MM.1S (cell line): ENCODE data around the gene ARVCF.

Experiments
- DNase-seq: peaks from one replicate; pipeline ENCODE4 v3.0.0-alpha.2; 2015
- H2AFZ ChIP-seq: fragments of 300-600 bp; sonication (generic); 2 replicates; pipeline ENCODE4 v1.6.0; 2016; ENCODE audit warnings: antibody characterized with exemption, low read length
- H3F3A ChIP-seq: fragments of 300-600 bp; sonication (generic); 2 replicates; pipeline ENCODE4 v1.6.1; 2016; ENCODE audit warnings: mild to moderate bottlenecking, antibody characterized with exemption, low read length, moderate library complexity, mixed read lengths; ENCODE audit not compliant: insufficient read depth
- H3K27ac ChIP-seq: fragments of 300-600 bp; sonication (generic); 2 replicates; pipeline ENCODE4 v1.5.1; 2016; ENCODE audit warnings: mild to moderate bottlenecking, low read length
- H3K27me3 ChIP-seq: fragments of 300-600 bp; sonication (generic); replicated peaks from 2 replicates; pipeline ENCODE4 v1.6.0; 2016; ENCODE audit warnings: low read length; ENCODE audit not compliant: insufficient read depth
- H3K36me3 ChIP-seq: fragments of 300-600 bp; sonication (generic); replicated peaks from 2 replicates; pipeline ENCODE4 v1.6.1; 2016; ENCODE audit warnings: mild to moderate bottlenecking, low read length, mixed read lengths; ENCODE audit not compliant: insufficient read depth
- H3K4me1 ChIP-seq: fragments of 300-600 bp; sonication (generic); 2 replicates; pipeline ENCODE4 v1.6.1; 2016; ENCODE audit warnings: low read length, mixed read lengths
- H3K4me2 ChIP-seq: fragments of 300-600 bp; sonication (generic); 2 replicates; pipeline ENCODE4 v1.6.0; 2016; ENCODE audit warnings: low read depth, low read length
- H3K4me3 ChIP-seq: fragments of 300-600 bp; sonication (generic); 2 replicates; pipeline ENCODE4 v1.5.1; 2016; ENCODE audit warnings: low read length, mixed read lengths
- H3K79me2 ChIP-seq: fragments of 300-600 bp; sonication (generic); 2 replicates; pipeline ENCODE4 v1.6.1; 2016; ENCODE audit warnings: mixed run types, low read length, mixed read lengths
- H3K9ac ChIP-seq: fragments of 300-600 bp; sonication (generic); 2 replicates; pipeline ENCODE4 v1.6.1; 2016; ENCODE audit warnings: low read length, mixed read lengths
- H3K9me2 ChIP-seq: fragments of 300-600 bp; sonication (generic); replicated peaks from 2 replicates; pipeline ENCODE4 v1.6.1; 2016; ENCODE audit warnings: mild to moderate bottlenecking, low read length, mixed read lengths; ENCODE audit not compliant: insufficient read depth
- H3K9me3 ChIP-seq: fragments of 300-600 bp; sonication (generic); replicated peaks from 2 replicates; pipeline ENCODE4 v1.6.1; 2016; ENCODE audit warnings: mild to moderate bottlenecking, low read length, mixed read lengths; ENCODE audit not compliant: insufficient read depth
- H4K20me1 ChIP-seq: fragments of 300-600 bp; sonication (generic); 2 replicates; pipeline ENCODE4 v1.6.1; 2016; ENCODE audit warnings: mild to moderate bottlenecking, low read length, moderate library complexity, mixed read lengths; ENCODE audit not compliant: insufficient read depth
- EZH2 ChIP-seq: fragments of 300-600 bp; sonication (generic); optimal IDR thresholded peaks from 2 replicates; pipeline ENCODE3; 2017; ENCODE audit warnings: low read depth, mild to moderate bottlenecking, antibody characterized with exemption, low read length, mixed read lengths
- EZH2phosphoT487 ChIP-seq: fragments of 300-600 bp; sonication (generic); IDR thresholded peaks from 2 replicates; pipeline ENCODE4 v1.6.1; 2018; ENCODE audit warnings: antibody characterized with exemption, low read length
- TF ChIP-seq, protein P1 (sequence below): fragments of 300-600 bp; sonication (generic); IDR thresholded peaks from 2 replicates; pipeline ENCODE4 v1.5.1; 2016; ENCODE audit warnings: antibody characterized with exemption, low read length, mixed read lengths

Gene ARVCF

GRCh38 chr22:20028855-20029549 is 12.4 kb upstream of the ARVCF start:
- H2AFZ ChIP-seq, result no peak overlapping the region
- H3K9me2 ChIP-seq, result no peaks in the 10 kb centered on the region
- H3K9ac ChIP-seq, result no peak overlapping the region
- H4K20me1 ChIP-seq, result no peaks in the 10 kb centered on the region
- H3K4me3 ChIP-seq, result no peak overlapping the region
- H3K79me2 ChIP-seq, result peaks cover 2% of the 10 kb centered on the region; the same call in 1 of the 2 replicates
- H3K4me1 ChIP-seq, result no peaks in the 10 kb centered on the region
- H3F3A ChIP-seq, result no peaks in the 10 kb centered on the region
- H3K9me3 ChIP-seq, result no peaks in the 10 kb centered on the region
- no peak overlapping the region for H3K27ac ChIP-seq
- no peak for DNase-seq
- H3K27me3 ChIP-seq, result no peaks in the 10 kb centered on the region
- TF ChIP-seq, protein P1, sequence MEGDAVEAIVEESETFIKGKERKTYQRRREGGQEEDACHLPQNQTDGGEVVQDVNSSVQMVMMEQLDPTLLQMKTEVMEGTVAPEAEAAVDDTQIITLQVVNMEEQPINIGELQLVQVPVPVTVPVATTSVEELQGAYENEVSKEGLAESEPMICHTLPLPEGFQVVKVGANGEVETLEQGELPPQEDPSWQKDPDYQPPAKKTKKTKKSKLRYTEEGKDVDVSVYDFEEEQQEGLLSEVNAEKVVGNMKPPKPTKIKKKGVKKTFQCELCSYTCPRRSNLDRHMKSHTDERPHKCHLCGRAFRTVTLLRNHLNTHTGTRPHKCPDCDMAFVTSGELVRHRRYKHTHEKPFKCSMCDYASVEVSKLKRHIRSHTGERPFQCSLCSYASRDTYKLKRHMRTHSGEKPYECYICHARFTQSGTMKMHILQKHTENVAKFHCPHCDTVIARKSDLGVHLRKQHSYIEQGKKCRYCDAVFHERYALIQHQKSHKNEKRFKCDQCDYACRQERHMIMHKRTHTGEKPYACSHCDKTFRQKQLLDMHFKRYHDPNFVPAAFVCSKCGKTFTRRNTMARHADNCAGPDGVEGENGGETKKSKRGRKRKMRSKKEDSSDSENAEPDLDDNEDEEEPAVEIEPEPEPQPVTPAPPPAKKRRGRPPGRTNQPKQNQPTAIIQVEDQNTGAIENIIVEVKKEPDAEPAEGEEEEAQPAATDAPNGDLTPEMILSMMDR, result no peak
- TF ChIP-seq EZH2phosphoT487 (no peak), EZH2 (no peak)
- H3K36me3 ChIP-seq, result no peaks in the 10 kb centered on the region
- H3K4me2 ChIP-seq, result no peak overlapping the region

DNA sequence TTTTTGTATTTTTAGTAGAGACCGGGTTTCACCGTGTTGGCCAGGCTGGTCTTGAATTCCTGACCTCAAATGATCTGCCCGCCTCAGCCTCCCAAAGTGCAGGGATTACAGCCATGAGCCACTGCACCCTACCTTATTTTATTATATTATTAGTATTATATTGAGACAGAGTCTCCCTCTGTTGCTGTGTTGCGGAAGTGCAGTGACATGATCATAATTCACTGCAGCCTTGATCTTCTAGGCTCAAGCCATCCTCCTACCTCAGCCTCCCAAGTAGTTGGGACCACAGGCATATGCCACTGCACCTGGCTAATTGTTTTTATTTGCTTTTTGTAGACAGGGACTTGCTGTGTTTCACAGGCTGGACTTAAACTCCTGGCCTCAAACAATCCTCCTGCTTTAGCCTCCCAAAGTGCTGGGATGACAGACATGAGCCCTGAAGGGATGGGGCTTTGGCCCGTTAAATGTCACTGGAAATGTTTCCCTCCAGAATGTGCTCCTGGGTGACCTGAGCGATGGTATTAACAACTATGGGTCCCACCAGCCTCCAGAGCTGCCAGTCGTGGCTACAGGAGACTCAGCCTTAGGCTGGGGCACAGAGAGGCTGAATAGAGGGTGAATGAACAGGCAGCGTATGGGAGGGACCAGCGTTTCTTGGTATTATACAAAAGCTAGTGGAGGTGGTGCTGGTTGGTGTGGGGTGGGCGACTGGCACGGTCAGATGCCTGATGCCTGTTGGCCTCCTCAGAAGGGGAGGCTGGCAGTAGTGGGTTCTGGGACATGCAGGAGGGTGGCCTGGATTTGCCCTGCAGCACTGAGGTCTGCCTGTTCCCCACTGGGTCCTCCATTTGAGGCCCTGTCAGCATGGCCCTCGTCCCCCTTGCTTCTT is 11.6 kb upstream of the ARVCF start:
- no peak overlapping the region for H3K9ac ChIP-seq
- no peak overlapping the region for H2AFZ ChIP-seq
- H3K27ac ChIP-seq, result no peak overlapping the region

GRCh38 chr22:20026996-20027601 is 10.5 kb upstream of the ARVCF start:
- Histone ChIP-seq H3K36me3 (no peaks in the 10 kb centered on the region), H3K27ac (no peak overlapping the region), H3K4me3 (no peak overlapping the region), H3K27me3 (no peaks in the 10 kb centered on the region), H3K4me2 (no peak overlapping the region), H3K79me2 (peaks cover 13% of the 10 kb centered on the region), H2AFZ (no peak overlapping the region), H3K4me1 (peaks cover under 1% of the 10 kb centered on the region; the same call in 1 of the 2 replicates), H3F3A (no peaks in the 10 kb centered on the region), H3K9me2 (no peaks in the 10 kb centered on the region), H3K9me3 (no peaks in the 10 kb centered on the region), H4K20me1 (no peaks in the 10 kb centered on the region), H3K9ac (no peak overlapping the region)
- no peak for TF ChIP-seq EZH2phosphoT487
- TF ChIP-seq, protein P1, result no peak
- no peak for DNase-seq

More for the DNA sequence above, 11.6 kb upstream of the ARVCF start:
- H3K79me2 ChIP-seq, result peaks cover 3% of the 10 kb centered on the region; the same call in 1 of the 2 replicates
- no peaks in the 10 kb centered on the region for H3F3A ChIP-seq
- H4K20me1 ChIP-seq, result no peaks in the 10 kb centered on the region
- H3K4me2 ChIP-seq, result no peak overlapping the region
- DNase-seq, result no peak
- H3K4me3 ChIP-seq, result no peak overlapping the region
- TF ChIP-seq, protein P1, result no peak
- TF ChIP-seq EZH2, result no peak
- TF ChIP-seq EZH2phosphoT487, result no peak
- no peaks in the 10 kb centered on the region for H3K9me2 ChIP-seq
- H3K9me3 ChIP-seq, result no peaks in the 10 kb centered on the region
- no peaks in the 10 kb centered on the region for H3K4me1 ChIP-seq
- H3K27me3 ChIP-seq, result no peaks in the 10 kb centered on the region
- H3K36me3 ChIP-seq, result no peaks in the 10 kb centered on the region
